Posterior cingulate gyrus (tissue), 11 donors: Measurements from ENCODE around the gene CSGALNACT2.
"Not testable (repeated sequence)": the region's sequence is repeated elsewhere in the genome, so short reads cannot be mapped to it uniquely, and the experiment has no call there.

ENCODE experiments used
- DNase-seq, 10 donors: peaks; one replicate each; pipeline versions ENCODE4 v3.0.0 to v3.0.0-alpha.2; 2020 to 2021; ENCODE audit warnings: mixed read lengths in 3 of 10
- intact Hi-C: fragments of 100-400 bp; cut with DNase I; formaldehyde crosslinking; loops from one replicate; pipeline ENCODE4 v1.15.1; 2023

The CSGALNACT2 gene

GRCh38 chr10:43138021-43138756 lies at the start of gene CSGALNACT2:
TSS of gene CSGALNACT2 (plus strand) at chr10:43138445. CDS start at chr10:43155150, 16,705 bp downstream.
- intact Hi-C loops: no loop called here
- peak; percentile 68 to 97 (median 82) for DNase-seq

- intact Hi-C loops: no loop called here
Measured at GRCh38 chr10:43089519-43089918, 48.7 kb upstream of the CSGALNACT2 start.

GRCh38 chr10:43090188-43090587 lies 48.1 kb upstream of the CSGALNACT2 start:
- intact Hi-C loops: no loop called here
- DNase-seq: no peak

More at GRCh38 chr10:43089519-43089918, 48.7 kb upstream of the CSGALNACT2 start:
- DNase-seq: peak in 1 of 10 donors; percentile 73

GRCh38 chr10:43090664-43091063 lies 47.6 kb upstream of the CSGALNACT2 start:
- intact Hi-C loops: no loop called here
- peak in 1 of 10 donors; percentile 80 for DNase-seq

- intact Hi-C loops: no loop called here
- no peak for DNase-seq
Measured at GRCh38 chr10:43091846-43092245, 46.4 kb upstream of the CSGALNACT2 start.

GRCh38 chr10:43093423-43094076 lies 44.7 kb upstream of the CSGALNACT2 start:
- peak in 5 of 10 donors; percentile 25 to 91 (median 59) for DNase-seq
- intact Hi-C loops: no loop called here

- intact Hi-C loops: no loop called here
- no peak for DNase-seq
Measured at GRCh38 chr10:43094085-43094484, 44.2 kb upstream of the CSGALNACT2 start.

GRCh38 chr10:43099339-43099738 lies 38.9 kb upstream of the CSGALNACT2 start:
- intact Hi-C loops, DNase-seq: not testable (repeated sequence)

GRCh38 chr10:43099928-43100327 lies 38.3 kb upstream of the CSGALNACT2 start:
- intact Hi-C loops: no loop called here
- DNase-seq: no peak

GRCh38 chr10:43100366-43100765 lies 37.9 kb upstream of the CSGALNACT2 start:
- peak in 1 of 10 donors; percentile 70 for DNase-seq
- intact Hi-C loops: no loop called here

GRCh38 chr10:43102063-43102828 lies 36.0 kb upstream of the CSGALNACT2 start:
- DNase-seq: peak in 1 of 10 donors; percentile 88
- intact Hi-C loops: loop anchor here (2.0 kb wide), 1 partner anchor 349 kb away; no protein-coding TSS in a partner anchor

- DNase-seq: peak; percentile 57 to 96 (median 74)
- intact Hi-C loops: loop anchor here (1.0 kb wide), 1 partner anchor 239 kb away; no protein-coding TSS in a partner anchor
Measured at GRCh38 chr10:43105102-43105955, 32.9 kb upstream of the CSGALNACT2 start.

- DNase-seq: no peak
- intact Hi-C loops: loop anchor here (1.0 kb wide), 1 partner anchor 240 kb away; no protein-coding TSS in a partner anchor
Measured at GRCh38 chr10:43105956-43106229, 32.4 kb upstream of the CSGALNACT2 start.

GRCh38 chr10:43106256-43107091 lies 31.8 kb upstream of the CSGALNACT2 start:
- intact Hi-C loops: no loop called here
- DNase-seq: peak in 2 of 10 donors; percentile 55 to 81

GRCh38 chr10:43108951-43109350 lies 29.3 kb upstream of the CSGALNACT2 start:
- intact Hi-C loops: no loop called here
- peak in 2 of 10 donors; percentile 43 to 71 for DNase-seq

GRCh38 chr10:43109671-43110249 lies 28.5 kb upstream of the CSGALNACT2 start:
- DNase-seq: peak in 3 of 10 donors; percentile 51 to 72 (median 54)
- intact Hi-C loops: no loop called here

GRCh38 chr10:43110338-43111071 lies 27.7 kb upstream of the CSGALNACT2 start:
- intact Hi-C loops: no loop called here
- DNase-seq: peak in 3 of 10 donors; percentile 55 to 69 (median 63)

GRCh38 chr10:43111101-43111500 lies 27.1 kb upstream of the CSGALNACT2 start:
- intact Hi-C loops: no loop called here
- DNase-seq: peak in 4 of 10 donors; percentile 4 to 74 (median 67)
